SKM-1 treated with dmso at 0.1 percent for 144 hours (cell line): ENCODE data around the gene PODN.

ENCODE experiments used
- DNase-seq: peaks from one replicate; lab custom pipeline; 2025; ENCODE audit not compliant: unreplicated experiment; lab: John Stamatoyannopoulos, UW

PODN gene

DNA sequence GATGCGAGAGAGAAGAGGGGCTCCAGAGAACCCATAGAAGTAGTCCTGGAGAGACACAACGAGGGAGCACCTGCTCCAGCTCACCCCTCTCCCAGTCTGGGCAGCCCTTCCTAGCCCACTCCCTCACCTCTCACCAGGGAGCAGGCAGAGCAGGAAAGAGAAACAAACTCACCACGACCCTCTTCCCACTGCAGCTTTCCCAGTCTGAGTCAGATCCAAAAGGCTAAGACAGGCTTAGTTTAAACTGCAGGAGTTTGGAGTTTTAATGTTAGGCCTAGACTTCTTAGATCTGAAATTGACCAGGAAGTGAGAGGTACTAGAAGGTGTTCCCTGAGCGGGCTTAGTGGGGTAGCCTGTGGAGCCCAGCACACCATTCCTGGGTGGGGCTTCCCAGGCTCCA lies 50.8 kb downstream of the PODN start:
- no peak for DNase-seq

DNA sequence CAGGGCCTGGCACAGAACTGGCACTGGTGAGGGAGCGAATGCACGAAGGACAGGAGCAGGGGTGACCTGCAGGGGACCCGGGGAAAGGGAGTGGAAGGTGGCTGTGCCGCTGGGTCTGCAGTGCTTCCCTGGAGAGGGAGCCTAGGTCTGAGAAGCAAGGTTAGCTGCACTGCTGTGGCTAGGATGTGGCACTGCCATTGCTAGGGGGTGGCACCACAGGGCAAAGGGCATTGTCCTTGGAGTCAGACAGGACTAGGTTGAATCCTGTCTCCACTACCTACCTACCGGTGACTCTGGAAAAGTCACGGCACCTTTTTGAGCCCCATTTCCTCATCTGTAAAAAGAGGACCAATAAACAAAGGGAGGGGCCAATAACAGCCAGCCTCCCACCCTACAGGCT lies 52.1 kb downstream of the PODN start:
- no peak for DNase-seq

DNA sequence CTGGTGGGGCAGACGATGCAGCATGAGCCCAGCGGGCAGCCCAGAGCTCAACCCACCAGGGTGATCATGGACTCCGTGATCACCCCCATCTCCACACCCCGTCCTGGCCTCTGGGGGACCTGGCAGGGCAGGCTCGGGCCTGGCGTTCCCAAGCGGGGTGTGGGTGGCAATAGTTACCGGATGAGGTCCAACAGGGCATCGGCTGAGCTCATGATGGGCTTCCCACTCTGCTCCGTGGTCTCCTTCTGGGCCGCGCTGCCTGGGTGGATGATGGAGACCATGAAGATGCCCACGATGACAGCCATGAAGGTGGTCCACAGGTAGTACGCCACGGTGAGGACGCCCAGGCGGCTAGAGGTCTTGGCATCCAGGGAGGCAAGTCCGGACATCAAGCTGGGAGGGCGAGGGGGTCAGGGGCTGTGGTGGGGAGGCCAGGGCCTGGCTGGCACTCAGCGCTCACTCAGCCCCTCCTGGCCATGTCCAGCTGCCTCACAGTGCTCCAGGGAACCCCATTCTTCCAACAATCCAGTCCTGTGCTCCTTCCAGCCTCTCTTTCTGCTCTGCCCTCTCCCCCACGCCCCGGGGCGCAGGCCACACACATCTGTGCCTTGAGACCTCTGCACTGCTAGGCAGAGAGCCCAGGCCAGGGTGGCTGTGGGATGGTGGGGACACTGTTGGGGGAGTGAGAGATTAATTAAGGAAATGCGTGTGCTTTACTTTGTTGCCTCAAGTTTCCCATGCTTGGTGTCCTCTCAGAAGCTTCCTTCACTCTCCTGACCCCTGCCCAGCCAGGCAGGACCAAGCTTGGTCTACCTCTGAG lies 52.8 kb downstream of the PODN start:
- DNase-seq = no peak

DNA sequence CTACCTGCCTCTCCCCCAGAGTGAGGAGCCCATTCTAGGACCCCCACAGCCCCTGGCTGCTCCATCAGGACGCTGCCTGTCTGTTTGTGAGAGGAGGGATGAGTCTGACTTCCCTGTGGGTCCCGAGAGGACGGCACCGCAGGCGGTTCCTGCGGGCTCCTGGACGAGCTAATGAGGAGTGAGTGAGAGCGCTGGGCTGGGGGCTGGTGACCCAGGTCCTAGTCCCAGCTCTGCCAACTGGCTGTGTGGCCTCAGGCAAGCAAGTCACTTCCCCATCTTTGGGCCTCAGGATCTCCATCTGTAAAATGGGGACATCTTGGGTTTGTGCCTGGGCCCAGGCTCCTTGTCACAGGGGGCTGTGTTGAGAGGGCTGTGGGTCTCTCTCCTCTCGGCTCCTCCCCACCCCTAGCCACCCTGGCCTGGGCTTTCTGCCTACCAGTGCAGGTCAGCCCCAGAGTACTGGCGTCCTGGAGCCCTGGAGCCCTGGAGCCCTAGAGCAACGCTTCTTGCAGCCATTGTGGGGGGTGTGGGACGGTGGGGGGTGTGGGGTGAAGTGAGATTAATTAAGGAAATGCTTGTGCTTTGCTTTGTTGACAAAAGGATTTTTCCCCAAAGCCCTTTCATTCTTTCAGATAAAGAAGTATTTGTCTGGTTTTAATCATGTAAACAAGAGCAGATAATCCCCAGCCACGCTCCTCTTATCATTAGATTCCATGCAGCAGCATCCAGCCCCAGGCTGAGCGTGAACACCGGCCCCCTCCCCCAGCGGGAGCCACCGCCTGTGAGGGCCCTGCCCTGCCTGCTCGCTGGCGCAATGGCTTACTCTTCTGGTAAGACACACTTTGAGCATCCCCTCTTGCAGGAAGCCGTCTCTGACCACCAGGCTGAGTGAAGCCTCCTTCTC lies 53.6 kb downstream of the PODN start:
- DNase-seq = no peak

DNA sequence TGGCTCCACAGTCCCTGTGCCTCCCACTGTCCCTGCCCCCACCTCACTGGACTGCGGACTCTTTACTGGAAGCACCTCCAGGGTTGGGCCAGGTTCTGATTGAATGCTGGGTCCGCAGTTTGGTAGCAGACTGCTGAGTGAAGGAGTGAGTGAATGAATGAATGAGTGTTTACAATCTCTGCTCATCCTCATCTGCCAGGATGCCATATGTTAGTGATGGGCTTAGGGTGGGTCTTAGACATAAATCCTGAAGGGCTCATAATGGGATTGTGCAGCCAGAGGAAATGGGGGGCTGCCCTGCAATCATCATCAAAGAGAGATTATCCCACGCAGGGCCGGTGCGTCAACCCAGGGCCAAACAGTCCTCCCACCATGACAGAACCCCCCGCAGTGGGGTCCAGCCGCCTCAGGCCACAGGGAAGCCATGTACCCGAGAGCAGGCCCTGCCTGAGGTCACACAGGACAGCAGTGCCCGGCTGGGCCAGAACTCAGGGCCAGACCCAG lies 54.3 kb downstream of the PODN start:
- no peak for DNase-seq

DNA sequence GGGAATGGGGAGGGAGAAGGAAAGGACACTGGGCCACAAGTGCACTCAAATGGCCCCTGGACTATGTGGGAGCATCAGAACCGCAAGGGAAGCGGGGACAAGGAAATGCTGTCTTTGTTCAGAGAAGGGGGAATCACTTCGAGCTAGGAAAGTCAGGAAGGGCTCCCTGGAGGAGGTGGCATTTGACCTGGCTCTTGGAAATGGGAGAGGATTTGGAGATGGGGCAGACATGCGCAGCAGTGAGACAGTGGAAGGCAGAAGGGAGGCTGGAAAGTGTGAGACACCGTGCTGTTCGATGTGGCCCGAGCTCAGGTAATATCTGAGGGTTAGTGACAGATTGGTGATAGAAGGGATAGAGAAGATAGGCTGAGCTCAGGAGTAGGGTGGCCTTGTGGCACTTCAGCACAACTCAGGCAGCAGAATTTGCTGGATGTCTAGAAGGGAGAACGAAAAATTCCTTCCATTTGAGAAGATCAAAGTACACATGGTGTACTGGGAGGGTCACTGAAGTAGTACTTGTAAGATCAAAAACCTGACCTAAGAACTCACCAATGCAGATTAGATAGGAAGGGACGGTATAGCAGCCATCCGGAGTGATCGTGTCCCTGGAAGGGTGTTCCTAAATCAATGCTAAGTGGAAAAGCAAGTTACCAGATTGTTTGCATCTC lies 55.1 kb downstream of the PODN start:
- no peak for DNase-seq

DNA sequence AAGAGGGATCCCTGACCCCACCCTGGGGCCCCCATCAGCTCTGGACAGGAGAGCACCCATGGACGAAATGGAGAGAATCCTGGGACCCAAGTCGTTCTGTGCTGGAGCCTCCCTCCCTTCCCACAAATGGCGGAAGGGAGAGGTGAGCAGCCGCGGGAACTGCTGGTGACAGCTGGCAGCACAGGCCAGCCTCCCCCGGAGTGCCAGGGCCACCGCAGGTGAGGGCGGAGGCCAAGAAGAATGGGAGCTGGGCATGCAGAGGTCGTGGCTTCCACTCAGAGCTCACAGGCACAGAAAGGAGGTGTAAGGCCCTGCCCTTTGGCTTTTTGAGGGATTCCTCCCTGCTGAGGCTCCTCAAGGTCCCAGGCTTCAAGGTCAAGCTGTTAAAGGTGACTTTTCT lies 55.8 kb downstream of the PODN start:
- DNase-seq = no peak

DNA sequence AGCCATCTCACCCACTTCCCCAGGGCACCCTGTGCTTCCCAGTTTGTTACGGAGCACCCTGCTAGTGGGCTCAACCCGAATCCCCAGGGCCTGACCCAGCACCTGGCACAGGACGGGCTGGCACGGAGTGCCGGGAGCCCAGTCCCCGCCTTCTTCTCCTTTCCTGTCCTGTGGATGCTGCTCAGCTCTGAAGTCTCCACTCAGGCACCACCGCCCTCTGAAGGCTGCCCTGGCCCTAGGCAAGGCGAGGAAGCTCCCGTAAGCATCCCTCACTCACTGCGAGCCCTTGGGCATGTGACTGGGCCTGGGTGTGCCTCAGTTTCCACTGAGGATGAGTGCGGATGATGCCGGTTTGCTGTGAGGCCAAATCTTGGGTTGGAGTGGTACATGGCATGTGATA lies 58.6 kb downstream of the PODN start:
- DNase-seq = no peak

DNA sequence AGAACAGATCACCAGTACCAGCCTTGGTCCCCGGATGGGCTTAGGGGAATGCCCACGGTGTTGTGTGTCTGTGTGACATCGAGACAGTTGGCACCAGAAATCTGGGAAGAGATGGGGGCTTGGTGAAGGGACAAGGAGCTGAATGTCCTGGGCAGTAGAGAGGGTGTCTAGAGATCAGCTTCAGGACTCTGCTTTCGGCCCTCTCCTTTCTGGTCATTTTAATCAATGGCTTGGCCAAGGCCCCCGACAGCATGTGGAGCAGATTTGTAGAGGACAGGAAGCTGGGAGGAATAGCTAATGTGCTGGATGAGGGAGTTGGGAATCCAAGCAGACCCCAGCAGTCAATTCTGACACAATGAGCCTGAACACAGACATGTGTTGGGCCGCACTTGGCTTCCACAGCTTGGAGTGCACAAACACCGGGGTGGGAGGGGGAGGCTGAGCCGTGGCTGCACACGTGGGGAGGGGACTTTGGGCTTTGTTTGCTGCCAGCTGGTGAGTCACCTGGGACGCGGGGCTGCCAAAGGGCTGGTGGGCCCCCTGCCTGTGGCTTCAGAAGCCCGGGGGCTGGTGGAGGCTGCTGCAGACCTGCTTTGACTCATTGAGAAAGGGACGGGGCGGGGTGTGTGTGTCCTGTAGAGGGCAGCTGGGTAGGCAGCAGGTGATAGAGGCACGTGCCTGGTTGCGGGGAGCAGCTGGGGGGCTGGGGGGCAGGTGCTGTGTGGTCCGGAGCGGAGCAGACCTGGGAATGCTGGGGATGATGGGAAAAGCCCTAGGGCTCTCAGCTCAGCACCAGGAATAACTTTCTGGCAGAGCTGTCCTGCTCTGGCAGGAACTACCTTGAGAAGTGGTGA lies 59.5 kb downstream of the PODN start:
- DNase-seq = no peak

DNA sequence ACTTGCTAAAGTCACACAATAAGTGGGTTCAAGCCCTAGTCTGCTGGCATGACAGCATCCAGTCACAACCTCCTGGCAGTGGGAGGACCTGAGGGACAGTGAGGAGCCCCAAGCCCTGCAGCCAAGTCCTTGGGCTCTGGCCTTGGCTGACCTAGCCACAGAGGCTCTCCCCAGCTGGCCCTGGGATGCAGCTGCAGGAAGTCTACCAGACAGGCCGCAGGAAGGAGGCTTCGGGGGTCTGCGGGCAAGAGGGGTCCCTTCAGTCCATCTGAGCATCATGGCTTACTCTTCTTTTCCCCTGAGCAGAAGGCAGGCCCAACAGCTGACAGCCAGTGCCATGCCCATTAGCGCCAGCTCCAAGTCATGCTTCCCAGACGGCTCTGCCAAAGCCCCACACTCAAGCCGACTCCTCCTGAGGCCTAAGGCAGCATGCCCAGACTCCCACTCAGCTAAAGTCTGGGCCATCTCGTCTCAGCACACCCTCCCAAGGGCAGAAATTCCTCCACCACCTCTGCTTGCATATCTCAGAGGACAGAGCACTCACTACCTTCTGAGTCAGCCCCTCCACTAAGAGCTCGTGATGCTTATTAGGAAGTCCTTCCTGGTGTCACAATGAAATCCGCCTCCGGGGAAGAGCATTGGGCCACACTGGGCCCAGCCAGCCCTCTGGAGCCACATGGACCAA lies 60.3 kb downstream of the PODN start:
- no peak for DNase-seq

DNA sequence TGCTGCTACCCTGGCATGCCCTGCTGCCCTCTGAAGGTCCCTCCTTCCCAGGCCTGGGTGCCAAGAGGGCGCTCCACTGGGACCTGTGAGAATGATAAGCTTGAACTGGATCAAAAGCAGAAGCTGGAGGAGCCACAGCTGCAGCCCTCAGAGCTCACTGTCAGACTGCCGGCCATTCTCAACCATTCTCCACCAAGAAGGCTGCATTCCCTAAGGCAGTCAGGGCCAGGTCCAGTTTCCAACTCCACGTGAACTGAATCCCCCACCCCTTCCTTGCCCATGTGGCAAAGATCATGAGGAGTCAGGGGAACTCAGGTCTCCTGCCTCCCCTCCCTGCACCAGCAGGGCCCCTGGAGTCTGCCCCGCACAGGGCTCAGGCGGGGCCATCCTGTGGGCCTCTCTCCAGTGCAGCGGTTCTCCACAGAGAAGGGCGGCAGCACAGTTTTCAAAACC lies 61.0 kb downstream of the PODN start:
- no peak for DNase-seq

DNA sequence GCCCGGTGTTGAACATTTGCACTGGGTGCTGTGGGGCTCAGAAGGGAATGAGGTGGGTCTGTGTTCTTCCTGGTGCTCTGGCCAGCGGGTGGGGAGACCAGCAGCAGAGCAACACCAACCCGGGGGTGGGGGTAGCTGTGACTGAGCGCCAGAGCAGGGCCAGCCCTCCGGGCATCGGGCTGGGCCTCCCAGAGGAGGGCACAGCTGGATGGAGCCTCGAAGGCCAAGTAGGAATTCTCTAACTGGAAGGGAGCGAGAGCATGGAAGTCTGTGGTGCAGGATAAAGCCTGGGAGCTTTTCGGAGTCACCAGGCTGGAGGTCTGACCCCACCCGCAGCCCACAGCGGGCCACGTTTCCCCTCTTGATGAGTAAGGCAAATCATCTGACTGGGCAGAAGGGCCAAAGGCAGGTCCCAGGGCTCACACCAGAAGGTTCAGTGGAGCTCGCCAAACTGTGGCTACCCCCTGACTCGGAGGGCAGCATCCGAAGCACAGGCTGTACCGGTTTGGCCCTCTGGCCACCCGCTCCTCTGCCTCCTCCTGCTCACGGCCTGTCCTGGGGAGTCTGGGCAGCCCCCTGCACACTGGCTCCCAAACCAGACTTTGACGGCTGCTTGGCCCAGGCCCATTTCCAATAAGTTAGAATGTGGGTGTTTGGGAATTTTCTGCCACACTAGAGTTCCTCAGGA lies 61.6 kb downstream of the PODN start:
- DNase-seq = no peak

DNA sequence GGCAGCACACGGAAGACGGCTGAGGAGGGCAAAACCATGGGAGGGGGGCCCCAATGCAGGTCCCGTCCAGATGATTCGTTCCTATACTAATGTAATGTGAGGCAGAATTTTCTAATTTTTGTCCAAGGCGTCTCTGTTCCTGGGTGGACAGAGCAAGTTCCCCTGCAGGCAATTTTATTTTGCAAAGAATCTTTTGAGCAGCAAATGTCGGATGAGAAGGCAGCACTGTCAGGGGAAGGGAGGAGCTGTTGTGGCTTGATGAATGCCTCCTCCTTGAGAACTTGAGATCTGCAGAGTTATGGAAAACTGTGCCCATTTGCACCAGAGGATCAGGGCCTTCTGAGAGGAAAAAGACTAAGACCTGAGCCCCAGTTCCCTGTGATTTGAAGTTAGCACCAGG lies 63.1 kb downstream of the PODN start:
- no peak for DNase-seq

DNA sequence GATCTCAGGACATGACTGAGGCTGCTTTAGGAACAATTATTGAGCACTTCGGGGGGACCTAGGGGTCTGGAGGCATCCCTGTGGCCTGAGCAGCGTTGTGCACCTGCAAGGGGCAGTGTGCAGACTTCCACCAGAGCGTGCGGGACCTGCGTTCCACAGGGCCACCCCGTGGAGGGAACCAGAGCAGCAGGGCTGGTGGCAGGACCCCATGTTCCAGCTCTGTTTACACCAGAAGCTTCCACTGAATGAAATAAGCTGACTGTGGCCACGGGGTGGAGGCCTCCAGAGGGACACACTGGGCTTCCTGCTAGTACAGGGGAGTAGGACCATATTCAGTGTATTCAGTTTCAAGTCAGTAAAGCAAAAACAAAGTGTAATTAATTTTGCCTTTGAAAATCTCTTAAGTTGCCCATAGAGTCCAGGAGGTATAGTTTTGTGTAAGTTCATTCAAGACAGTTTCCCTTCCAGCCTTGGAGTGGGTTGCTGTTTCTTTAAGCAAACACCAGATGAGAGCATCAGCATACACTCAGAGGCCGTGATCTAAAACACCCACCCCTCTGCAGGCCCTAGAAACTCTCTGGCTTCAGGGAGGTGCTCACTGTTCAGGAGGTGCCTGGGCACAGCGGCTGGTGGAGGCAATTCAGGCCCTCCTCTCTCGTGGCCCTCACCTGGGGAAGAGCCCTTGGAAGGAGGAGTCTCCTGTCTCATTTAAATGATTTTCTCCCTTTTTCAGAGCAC lies 63.8 kb downstream of the PODN start:
- no peak for DNase-seq

DNA sequence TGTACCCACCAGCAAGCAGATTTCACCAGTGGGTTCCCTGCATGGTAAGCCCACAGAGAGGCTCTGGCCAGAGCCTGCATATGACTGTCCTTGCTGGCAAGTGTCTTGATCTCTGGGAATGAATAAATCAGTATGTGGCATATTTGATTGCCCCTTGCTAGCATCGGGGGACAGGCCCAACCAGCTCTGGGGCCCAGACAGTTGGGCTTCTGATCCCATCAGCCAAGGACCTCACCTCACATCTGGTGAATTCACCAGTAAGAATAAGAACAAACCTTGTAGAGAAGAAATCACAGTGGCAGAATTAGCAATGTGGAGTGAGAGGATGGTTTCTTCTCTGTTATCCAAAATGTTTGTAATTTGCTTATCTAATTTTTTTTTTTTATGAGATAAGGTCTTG lies 64.5 kb downstream of the PODN start:
- DNase-seq = no peak

DNA sequence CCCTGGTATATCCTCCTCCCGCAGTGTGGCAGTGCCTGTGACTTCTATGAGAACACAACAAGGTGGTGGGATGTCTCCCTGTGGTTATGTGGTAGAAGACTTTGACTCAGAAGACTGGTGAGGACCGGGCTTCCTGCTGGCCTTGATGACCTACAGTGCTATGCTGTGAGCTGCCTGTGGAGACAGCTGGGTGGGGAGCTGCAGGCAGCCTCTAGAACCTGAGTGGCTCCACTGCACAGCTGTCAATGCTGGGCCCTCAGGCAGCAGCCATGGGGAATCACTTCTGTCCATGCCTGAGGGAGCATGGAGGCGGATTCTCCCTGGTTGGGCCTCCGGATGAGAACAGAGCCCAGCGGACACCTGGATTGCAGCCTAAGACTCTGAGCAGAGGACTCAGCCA lies 65.5 kb downstream of the PODN start:
- DNase-seq = no peak

DNA sequence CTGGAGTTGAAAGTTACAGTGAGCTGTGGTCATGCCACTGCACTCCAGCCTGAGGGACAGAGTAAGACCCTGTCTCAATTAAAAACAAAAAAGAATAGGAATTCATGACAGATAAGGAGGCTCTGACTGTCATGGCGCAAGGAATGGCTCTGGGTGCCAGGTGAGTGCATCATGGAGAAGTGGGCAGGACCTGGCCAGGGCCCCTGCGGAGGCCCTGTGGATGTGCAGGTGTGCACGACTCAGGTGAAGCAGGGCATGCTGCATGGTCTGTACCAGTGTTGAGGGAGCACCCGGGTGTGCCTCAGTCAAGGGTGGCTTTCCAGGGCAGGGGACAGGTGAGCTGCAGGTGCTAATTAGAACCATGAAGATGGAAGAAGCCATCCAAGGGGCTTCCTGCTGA lies 66.4 kb downstream of the PODN start:
- no peak for DNase-seq

DNA sequence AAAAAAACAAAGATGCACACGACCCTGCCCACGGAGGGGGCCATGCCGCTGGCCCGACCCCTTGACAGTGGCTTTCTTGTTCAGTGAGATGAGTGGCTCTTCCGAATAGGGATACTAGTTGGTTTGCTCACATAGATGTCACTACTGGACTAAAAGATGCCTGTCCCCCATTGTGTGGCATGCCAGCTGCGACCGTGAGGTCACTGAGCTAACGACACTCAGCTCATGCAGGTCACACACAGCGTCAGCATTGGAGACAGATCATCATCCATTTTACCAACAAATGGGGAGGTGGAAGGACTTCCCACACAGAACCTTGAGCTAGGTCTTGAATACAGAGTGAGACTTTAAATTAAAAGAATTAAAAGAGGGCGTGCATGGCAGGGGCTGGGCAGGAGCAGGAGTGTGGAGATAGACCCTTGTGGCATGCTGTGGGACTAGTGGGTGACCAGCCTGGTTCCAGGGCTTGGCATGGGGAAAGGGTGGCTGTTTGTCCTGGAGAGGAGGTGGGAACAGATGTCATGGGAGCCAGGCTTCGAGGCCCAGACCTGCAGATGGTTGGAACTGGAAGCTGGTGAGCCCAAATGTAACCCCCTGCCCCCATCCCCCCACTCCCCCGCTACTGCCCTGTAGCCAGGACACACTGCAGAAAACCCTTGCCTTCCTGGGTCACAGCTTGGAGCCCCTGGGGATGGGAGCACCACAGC lies 68.0 kb downstream of the PODN start:
- DNase-seq = no peak
